Heart right ventricle (tissue), 16 donors: Measurements from ENCODE around the gene GBE1. TPM values are rescaled to one million over a fixed set of nuclear protein-coding genes. Genes with fewer than 3 reads are reported as not detected.

ENCODE experiments used
- ATAC-seq, 8 donors: fragments of 200-7000 bp; cut with Tn5 transposase; one replicate each; pipeline ENCODE4 v1.9.1; 2020; ENCODE audit warnings: mild to moderate bottlenecking in 8 of 8, moderate library complexity in 8 of 8, moderate number of reproducible peaks in 1 of 8
- DNase-seq, 2 donors: peaks; one replicate each; pipeline ENCODE4 v3.0.0-alpha.2; 2020
- H3K27ac ChIP-seq, 10 donors: fragments of 200-600 bp; sonication (generic) in 2 of 10; one replicate each; pipeline versions ENCODE4 v1.5.0 to v1.8.0; 2020 to 2022; ENCODE audit warnings: mild to moderate bottlenecking in 3 of 10
- H3K27me3 ChIP-seq, 7 donors: fragments of 200-600 bp; one replicate each; pipeline ENCODE4 v1.8.0; 2021 to 2022; ENCODE audit warnings: mild to moderate bottlenecking in 2 of 7
- H3K36me3 ChIP-seq, 9 donors: fragments of 200-600 bp; sonication (generic) in 1 of 9; one replicate each; pipeline versions ENCODE4 v1.5.0 to v1.8.0; 2020 to 2022; ENCODE audit warnings: mild to moderate bottlenecking in 2 of 9
- H3K4me1 ChIP-seq, 9 donors: fragments of 200-600 bp; sonication (generic) in 1 of 9; one replicate each; pipeline versions ENCODE4 v1.5.0 to v1.8.0; 2020 to 2022; ENCODE audit warnings: mild to moderate bottlenecking in 4 of 9
- H3K4me3 ChIP-seq, 10 donors: fragments of 200-600 bp; sonication (generic) in 2 of 10; one replicate each; pipeline versions ENCODE4 v1.5.0 to v1.8.0; 2020 to 2022; ENCODE audit warnings: mild to moderate bottlenecking in 7 of 10, moderate library complexity in 2 of 10
- H3K9me3 ChIP-seq, 11 donors: fragments of 200-600 bp in 10 of 11; sonication (generic) in 2 of 11; one replicate each; pipeline versions ENCODE4 v1.5.0 to v1.8.0; 2013 to 2022; ENCODE audit warnings: mild to moderate bottlenecking in 2 of 11, control low read depth in 1 of 11, moderate library complexity in 1 of 11
- WGBS, 2 donors: extraction: QIAGEN DNeasy Blood & Tissue Kit; methylation state at CpG; one replicate each; pipeline ENCODE4 v1.1.7; 2013; ENCODE audit warnings: inconsistent platforms in 1 of 2; 5-methylcytosine and 5-hydroxymethylcytosine counted together
- intact Hi-C, 10 donors: fragments of 100-400 bp; cut with DNase I; formaldehyde crosslinking; loops; one replicate each; pipeline versions ENCODE4 v1.11.1 to v1.14.2; 2022
- polyA plus RNA-seq, 2 donors: library from polyadenylated mRNA; stranded (reverse); fragments of 200-250 nt; gene quantifications; one replicate each; pipeline ENCODE4 v1.2.3, GENCODE V29; 2013
- total RNA-seq, 10 donors: library from RNA; stranded (reverse); fragmentation: NEBNext Ultra II Directional in 3 of 10; extraction: Animal tissue kit (Norgen Biotek cat#: 25700) in 3 of 10; gene quantifications; one replicate each; pipeline versions ENCODE4 v1.2.1 to v1.2.4, GENCODE V29; 2021 to 2023
- TF ChIP-seq, protein P1 (sequence below), 9 donors: fragments of 200-600 bp; sonication (generic) in 2 of 9; IDR thresholded peaks; one replicate each; pipeline versions ENCODE4 v1.5.0 to v1.8.0; 2021 to 2022; ENCODE audit warnings: antibody characterized with exemption in 9 of 9, mild to moderate bottlenecking in 5 of 9, moderate library complexity in 1 of 9
- donor health status: Arrhythmogenic right ventricular cardiomyopathy.
- donor health status: ischemic (EF 13 %, LVEDD 7.1; RV severe dilation, severe dysfunction).
- donor health status: healthy with polysubstance abuse.
- donor health status: DM: no; HTN: yes; CAD: no.
- donor health status: DM: no; HTN: no; CAD: no.
- donor health status: ischemic (EF 25% LVEDD 6.9; RV normal size, moderate dysfunction).
- donor health status: ischemic (EF 25% LVEDD 5.7; RV mildly dilated, moderate dysfunction).
- donor health status: healthy.
- donor health status: DM: yes; HTN: yes; CAD: no.
- donor health status: Ischemic cardiomyopathy.
- donor health status: ischemic (EF 35%, LVEDD 5.7; RV mildly dilated, moderate dysfunction).
- donor health status: nonischemic (EF 11% LVEDD 7.7; RV severe dilation, severe dysfunction).
- donor health status: DM: yes; HTN: yes; CAD: no.
- donor health status: PGD.
- donor health status: ischemic (EF 29% LVEDD 5.4; RV normal size, mild dysfunction).
- donor health status: nonischemic (EF 23%, LVEDD 6.1; RV moderate dilation, normal function).

The GBE1 gene
- total and polyA plus RNA-seq, 12 donors = 24.8 to 153 (median 98.8) TPM

DNA sequence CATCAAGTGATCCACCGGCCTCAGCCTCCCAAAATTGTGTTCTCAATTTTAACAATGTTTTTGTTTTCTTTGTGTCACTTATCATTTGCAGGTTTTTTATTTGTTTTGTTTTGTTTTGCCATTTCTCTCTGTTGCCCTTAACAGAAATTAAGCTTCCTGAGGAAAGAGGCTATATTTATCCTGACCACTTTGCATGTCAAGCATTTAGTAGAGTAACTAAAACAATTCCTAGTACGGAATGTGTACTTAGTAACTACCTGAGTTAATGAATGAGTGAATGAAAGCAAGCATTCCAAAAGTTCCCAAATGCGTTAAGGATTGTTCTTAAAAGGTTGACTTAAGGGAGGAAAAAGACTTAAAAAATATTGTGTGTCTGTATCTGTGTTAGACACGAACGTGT lies 193.1 kb downstream of the GBE1 start:
- Histone ChIP-seq H3K27ac (no peak overlapping the region), H3K4me1 (peaks cover 0 to 11% (median 0%) of the 10 kb centered on the region in 9 donors), H3K9me3 (peaks cover 0 to 12% (median 0%) of the 10 kb centered on the region in 11 donors), H3K27me3 (no peaks in the 10 kb centered on the region), H3K36me3 (peaks cover 0 to 26% (median 9%) of the 10 kb centered on the region in 9 donors), H3K4me3 (no peak overlapping the region)
- DNase-seq (no peak), ATAC-seq (peak in 2 of 8 donors; percentile 51 to 70)
- whole genome bisulfite sequencing, 2 donors = 79% methylated on average over 5 of the region's 5 CpGs
- TF ChIP-seq, protein P1, sequence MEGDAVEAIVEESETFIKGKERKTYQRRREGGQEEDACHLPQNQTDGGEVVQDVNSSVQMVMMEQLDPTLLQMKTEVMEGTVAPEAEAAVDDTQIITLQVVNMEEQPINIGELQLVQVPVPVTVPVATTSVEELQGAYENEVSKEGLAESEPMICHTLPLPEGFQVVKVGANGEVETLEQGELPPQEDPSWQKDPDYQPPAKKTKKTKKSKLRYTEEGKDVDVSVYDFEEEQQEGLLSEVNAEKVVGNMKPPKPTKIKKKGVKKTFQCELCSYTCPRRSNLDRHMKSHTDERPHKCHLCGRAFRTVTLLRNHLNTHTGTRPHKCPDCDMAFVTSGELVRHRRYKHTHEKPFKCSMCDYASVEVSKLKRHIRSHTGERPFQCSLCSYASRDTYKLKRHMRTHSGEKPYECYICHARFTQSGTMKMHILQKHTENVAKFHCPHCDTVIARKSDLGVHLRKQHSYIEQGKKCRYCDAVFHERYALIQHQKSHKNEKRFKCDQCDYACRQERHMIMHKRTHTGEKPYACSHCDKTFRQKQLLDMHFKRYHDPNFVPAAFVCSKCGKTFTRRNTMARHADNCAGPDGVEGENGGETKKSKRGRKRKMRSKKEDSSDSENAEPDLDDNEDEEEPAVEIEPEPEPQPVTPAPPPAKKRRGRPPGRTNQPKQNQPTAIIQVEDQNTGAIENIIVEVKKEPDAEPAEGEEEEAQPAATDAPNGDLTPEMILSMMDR (IDR thresholded peaks at IDR 0.05) = no peak
- intact Hi-C loops = no loop called here

DNA sequence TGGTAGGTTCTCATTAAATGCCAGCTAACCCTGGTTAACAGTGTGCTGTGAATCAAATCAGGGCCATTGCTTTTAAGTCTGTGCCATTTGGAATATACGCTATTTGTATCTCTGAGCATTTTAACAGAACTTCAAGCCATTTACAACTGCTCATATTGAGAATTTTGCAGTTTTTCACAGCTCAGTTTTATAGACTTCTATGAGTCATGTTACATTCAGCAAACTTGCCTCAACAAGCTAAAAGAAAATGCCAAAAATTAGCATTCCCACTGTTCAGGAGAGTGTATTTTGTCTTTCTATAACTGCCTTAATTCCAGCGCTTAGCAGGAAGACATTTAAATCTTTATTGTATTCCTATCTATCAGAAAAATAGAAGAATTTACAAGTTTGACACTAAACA lies 196.4 kb downstream of the GBE1 start:
- Histone ChIP-seq H3K27me3 (no peaks in the 10 kb centered on the region), H3K4me3 (no peak overlapping the region), H3K36me3 (peaks cover 0 to 50% (median 9%) of the 10 kb centered on the region in 9 donors), H3K9me3 (peaks cover 0 to 12% (median 0%) of the 10 kb centered on the region in 11 donors), H3K27ac (no peak overlapping the region), H3K4me1 (peaks cover 0 to 11% (median 0%) of the 10 kb centered on the region in 9 donors)
- DNase-seq (no peak), ATAC-seq (no peak)
- intact Hi-C loops = no loop called here
- TF ChIP-seq, protein P1 (IDR thresholded peaks at IDR 0.05) = no peak
- 95 to 99% methylated on average over 2 of the region's 2 CpGs for WGBS, 2 donors

DNA sequence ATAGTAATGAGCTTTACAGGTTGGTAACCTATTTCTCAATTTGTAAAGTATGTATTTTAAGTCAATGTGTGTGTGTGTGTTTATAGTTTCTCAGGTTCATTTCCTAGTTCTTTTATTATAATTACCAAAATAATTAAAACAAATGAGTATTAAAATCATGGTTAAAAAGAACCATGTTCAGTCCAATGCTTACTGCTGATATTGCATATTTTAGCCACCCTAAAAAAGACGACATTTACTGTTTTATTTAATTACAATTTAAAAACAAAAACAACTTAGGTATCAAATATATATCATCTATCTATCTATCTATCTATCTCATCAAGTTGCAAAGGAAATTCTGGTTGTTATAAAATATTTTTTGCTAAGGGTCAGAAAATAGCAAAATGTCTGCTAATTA lies 203.3 kb downstream of the GBE1 start:
- Histone ChIP-seq H3K4me1 (peaks cover 0 to 28% (median 21%) of the 10 kb centered on the region in 9 donors), H3K36me3 (peaks cover 0 to 23% (median under 1%) of the 10 kb centered on the region in 9 donors), H3K4me3 (no peak overlapping the region), H3K9me3 (no peaks in the 10 kb centered on the region), H3K27ac (no peak overlapping the region), H3K27me3 (no peaks in the 10 kb centered on the region)
- ATAC-seq (no peak), DNase-seq (no peak)
- intact Hi-C loops = loop anchor here in 1 of 10 donors (5.0 kb wide), 1 partner anchor 66 kb away; no protein-coding TSS in a partner anchor
- WGBS, 2 donors = 65 to 93% methylated on average over 1 of the region's 1 CpG
- TF ChIP-seq, protein P1 (IDR thresholded peaks at IDR 0.05) = no peak

DNA sequence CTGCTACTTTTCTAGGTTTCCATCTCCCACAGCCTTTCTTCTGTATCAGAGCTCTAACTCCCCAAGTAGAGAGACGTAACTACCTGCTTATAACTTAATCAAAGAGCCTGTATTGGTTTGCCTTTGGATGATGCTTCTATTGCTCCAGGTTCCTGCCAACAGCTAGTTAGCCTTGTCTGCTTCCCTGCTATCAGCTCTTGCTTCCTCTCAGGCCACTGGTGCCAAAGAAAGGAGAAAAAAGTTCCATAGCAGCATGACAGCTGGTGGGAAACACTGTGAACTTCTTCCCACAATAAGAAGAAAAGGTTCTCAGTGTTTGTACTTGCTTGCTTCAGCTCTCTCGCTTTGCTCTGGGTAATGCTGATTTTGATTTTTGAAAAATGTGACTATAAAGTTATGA lies 206.6 kb downstream of the GBE1 start:
- peaks cover 0 to 3% (median 0%) of the 10 kb centered on the region in 9 donors for H3K36me3 ChIP-seq
- H3K27me3 ChIP-seq = no peaks in the 10 kb centered on the region
- peak in 1 of 2 donors; percentile 54 for DNase-seq
- WGBS, 2 donors = 36 to 40% methylated on average over 2 of the region's 2 CpGs
- peak; percentile 83 to 94 (median 91) for ATAC-seq
- no peak overlapping the region for H3K4me3 ChIP-seq
- intact Hi-C loops = loop anchor here in 1 of 10 donors (5.0 kb wide), 1 partner anchor 62 kb away; no protein-coding TSS in a partner anchor
- H3K27ac ChIP-seq = peak overlapping the region in 8 of 10 donors; percentile 3 to 57 (median 28)
- no peaks in the 10 kb centered on the region for H3K9me3 ChIP-seq
- H3K4me1 ChIP-seq = peaks cover 0 to 38% (median 22%) of the 10 kb centered on the region in 9 donors
- TF ChIP-seq, protein P1 (IDR thresholded peaks at IDR 0.05) = no peak
